Thyroid gland (tissue), 4 donors: ENCODE results near the gene PLCG1. TPM values are rescaled to one million over a fixed set of nuclear protein-coding genes. Genes with fewer than 3 reads are reported as not detected.
"Not testable (repeated sequence)": the region's sequence is repeated elsewhere in the genome, so short reads cannot be mapped to it uniquely, and the experiment has no call there.

ENCODE experiments used
- DNase-seq, 2 donors: peaks; one replicate each; pipeline ENCODE4 v3.0.0-alpha.2; 2019
- H3K27ac ChIP-seq, 3 donors: fragments of 200-600 bp; sonication (generic); 1 replicate in 2 of 3; 2 replicates in 1 of 3; pipeline ENCODE4 v1.5.1; 2016 to 2019; ENCODE audit warnings: mild to moderate bottlenecking in 1 of 3, moderate library complexity in 1 of 3
- H3K27me3 ChIP-seq: fragments of 200-600 bp; sonication (generic); one replicate; pipeline ENCODE4 v1.5.1; 2019
- H3K36me3 ChIP-seq, 2 donors: fragments of 200-600 bp; sonication (generic); one replicate each; pipeline ENCODE4 v1.5.1; 2016 to 2019
- H3K4me1 ChIP-seq, 2 donors: fragments of 200-600 bp; sonication (generic); one replicate each; pipeline ENCODE4 v1.5.1; 2017 to 2019
- H3K4me3 ChIP-seq, 3 donors: fragments of 200-600 bp; sonication (generic); replicated peaks in 1 of 3; 1 replicate in 2 of 3; 2 replicates in 1 of 3; pipeline ENCODE4 v1.5.1; 2016; ENCODE audit warnings: mild to moderate bottlenecking in 1 of 3
- H3K9me3 ChIP-seq: fragments of 200-600 bp; sonication (generic); one replicate; pipeline ENCODE4 v1.5.1; 2017
- POLR2A ChIP-seq, 2 donors: fragments of 450-650 bp; IDR thresholded peaks; one replicate each; pipeline ENCODE4 v1.6.1; 2017; ENCODE audit warnings: antibody characterized with exemption in 2 of 2, mild to moderate bottlenecking in 2 of 2, moderate library complexity in 1 of 2
- WGBS, 2 donors: methylation state at CpG; one replicate each; pipeline ENCODE4 v1.1.5; 2017; 5-methylcytosine and 5-hydroxymethylcytosine counted together
- intact Hi-C: fragments of 100-400 bp; cut with DNase I; formaldehyde crosslinking; loops from one replicate; pipeline ENCODE4 v1.15.1; 2023
- total RNA-seq, 4 donors: library from RNA; depleted of rRNA; stranded (reverse); fragments of >200 nt; gene quantifications; one replicate each; pipeline ENCODE4 v1.2.3, GENCODE V29; 2016
- TF ChIP-seq, protein P1 (sequence below), 6 experiments: fragments of 200-600 bp in 3 of 6; fragments of 450-650 bp in 3 of 6; sonication (generic) in 3 of 6; IDR thresholded peaks; one replicate each; pipeline ENCODE4 v1.5.1; 2016 to 2019; ENCODE audit warnings: antibody characterized with exemption in 6 of 6, mild to moderate bottlenecking in 2 of 6, inconsistent platforms in 1 of 6, moderate library complexity in 1 of 6

The PLCG1 gene
- total RNA-seq, 4 donors from 2014 or later, result 146 to 252 (median 164) TPM

DNA sequence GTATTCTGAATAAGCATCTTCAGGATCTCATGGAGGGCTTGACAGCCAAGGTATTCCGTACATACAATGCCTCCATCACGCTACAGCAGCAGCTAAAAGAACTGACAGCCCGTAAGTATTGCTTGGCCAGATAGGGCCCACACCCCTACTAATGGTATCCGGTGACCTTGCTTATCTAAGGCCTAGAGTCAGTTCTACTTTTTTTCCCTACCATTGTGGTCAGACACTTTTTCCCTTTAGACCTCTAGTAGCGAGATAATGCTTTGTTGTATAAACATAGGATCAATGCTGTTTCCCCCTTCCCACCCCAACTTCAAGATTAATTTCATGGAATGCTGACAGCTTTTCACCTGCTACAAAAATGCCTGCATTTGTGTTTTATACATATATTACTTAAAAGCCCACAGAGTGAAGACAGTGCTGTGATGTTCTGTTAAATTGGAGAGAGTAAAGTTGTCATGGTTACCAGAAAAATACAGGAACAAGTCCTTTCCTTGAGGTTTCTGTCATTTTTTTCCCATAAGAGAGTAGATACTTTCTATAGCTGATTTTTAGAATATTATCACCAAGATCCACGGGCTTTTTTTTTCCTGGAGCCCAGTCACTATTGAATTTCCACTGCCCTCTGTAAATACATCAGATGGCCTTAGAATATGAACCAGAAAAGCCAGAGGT, 20.9 kb upstream of the PLCG1 start:
- no peak for DNase-seq
- Histone ChIP-seq H3K9me3 (no peaks in the 10 kb centered on the region), H3K4me3 (no peak overlapping the region), H3K4me1 (peaks cover 5 to 17% of the 10 kb centered on the region in 2 donors), H3K27ac (no peak overlapping the region), H3K27me3 (no peaks in the 10 kb centered on the region), H3K36me3 (peaks cover 74 to 76% of the 10 kb centered on the region in 2 donors)
- 92% methylated on average over 6 of the region's 6 CpGs for WGBS, 2 donors
- TF ChIP-seq, protein P1, sequence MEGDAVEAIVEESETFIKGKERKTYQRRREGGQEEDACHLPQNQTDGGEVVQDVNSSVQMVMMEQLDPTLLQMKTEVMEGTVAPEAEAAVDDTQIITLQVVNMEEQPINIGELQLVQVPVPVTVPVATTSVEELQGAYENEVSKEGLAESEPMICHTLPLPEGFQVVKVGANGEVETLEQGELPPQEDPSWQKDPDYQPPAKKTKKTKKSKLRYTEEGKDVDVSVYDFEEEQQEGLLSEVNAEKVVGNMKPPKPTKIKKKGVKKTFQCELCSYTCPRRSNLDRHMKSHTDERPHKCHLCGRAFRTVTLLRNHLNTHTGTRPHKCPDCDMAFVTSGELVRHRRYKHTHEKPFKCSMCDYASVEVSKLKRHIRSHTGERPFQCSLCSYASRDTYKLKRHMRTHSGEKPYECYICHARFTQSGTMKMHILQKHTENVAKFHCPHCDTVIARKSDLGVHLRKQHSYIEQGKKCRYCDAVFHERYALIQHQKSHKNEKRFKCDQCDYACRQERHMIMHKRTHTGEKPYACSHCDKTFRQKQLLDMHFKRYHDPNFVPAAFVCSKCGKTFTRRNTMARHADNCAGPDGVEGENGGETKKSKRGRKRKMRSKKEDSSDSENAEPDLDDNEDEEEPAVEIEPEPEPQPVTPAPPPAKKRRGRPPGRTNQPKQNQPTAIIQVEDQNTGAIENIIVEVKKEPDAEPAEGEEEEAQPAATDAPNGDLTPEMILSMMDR (IDR thresholded peaks at IDR 0.05), result no peak
- no peak for TF ChIP-seq POLR2A (IDR thresholded peaks at IDR 0.05)
- intact Hi-C loops, result no loop called here

DNA sequence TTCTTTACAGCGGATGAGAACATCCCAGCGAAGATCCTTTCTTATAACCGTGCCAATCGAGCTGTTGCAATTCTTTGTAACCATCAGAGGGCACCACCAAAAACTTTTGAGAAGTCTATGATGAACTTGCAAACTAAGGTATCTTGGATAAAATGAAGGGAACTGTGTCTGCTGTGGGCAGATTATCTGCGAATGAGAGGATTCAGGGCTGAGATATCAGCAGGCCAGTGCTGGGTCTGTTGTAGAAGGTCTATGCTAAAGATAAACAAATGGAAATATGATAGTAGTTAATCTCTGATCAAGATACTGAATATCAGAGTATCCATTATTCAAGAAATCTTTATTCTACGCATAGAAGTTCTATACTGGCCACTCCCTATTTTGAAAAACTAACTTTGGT, 19.2 kb upstream of the PLCG1 start:
- DNase-seq, H3K4me1 ChIP-seq, intact Hi-C loops, H3K27ac ChIP-seq, H3K4me3 ChIP-seq, H3K27me3 ChIP-seq, H3K9me3 ChIP-seq: not testable (repeated sequence)
- H3K36me3 ChIP-seq, result peaks cover 85 to 86% of the 10 kb centered on the region in 2 donors
- WGBS, 2 donors, result 86 to 87% methylated on average over 6 of the region's 6 CpGs

DNA sequence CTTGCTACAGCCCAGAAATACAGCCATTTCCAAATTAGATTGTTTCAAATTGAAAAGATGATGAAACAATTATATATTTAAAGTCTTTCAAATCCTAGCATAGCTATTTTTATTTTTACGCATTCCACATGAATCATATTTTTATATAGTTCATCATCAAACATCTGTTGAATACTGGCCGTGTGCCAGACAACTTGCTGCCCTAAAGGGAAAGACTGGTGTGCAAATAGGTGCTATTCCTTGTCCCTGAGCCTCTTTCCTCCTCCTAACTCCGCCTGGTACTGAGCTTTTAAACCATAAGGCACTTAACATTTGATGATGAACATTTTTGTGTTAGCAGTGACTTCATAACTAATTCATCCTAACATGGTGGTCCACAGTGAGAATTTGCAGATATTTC, 18.7 kb upstream of the PLCG1 start:
- H3K27ac ChIP-seq, result no peak overlapping the region
- WGBS, 2 donors, result 88% methylated on average over 3 of the region's 3 CpGs
- TF ChIP-seq POLR2A (IDR thresholded peaks at IDR 0.05), result no peak
- TF ChIP-seq, protein P1 (IDR thresholded peaks at IDR 0.05), result no peak

DNA sequence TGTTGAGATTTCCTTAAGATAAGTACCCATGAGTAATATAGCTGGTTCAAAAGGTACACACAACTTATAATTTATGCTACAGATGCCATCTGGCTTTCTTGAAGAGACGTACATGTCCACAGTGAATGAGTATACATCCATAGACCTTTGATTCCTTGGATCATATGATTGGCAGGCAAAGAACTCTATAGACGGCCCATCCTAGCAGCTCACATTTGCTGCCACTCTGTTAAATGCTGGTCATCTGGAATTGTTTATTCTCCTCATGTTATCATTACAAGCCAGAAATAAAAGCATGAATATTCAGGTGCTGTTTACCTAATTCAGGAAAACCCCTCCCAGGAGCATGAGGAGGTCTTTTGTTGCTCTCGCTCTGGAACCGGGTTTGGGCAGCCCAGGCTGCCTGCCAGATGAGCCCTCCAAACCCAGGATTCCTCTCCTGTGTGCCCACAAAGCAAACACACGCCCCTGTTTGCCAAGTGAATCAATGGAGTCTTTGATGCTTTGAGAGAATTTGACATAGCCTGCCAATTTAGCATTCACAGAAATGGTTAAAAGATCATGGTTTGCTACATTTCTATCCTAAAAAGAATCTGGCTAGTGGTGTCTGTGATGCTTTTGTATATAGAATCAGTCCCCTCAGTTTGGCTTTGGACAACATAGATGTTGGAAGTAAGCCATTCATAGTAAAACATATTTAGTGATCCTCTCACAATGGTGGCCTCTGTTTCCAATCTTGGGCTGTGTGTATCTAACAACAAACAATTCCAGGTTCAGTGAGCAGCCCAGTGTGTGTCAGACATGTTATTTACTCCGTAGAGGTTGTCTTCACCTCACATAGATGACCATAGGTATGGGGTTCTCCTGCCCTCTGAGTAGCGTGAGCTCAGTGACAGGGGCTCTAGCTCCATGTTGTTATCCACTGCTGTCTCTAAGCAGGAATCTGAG, 17.5 kb upstream of the PLCG1 start:
- H3K9me3 ChIP-seq, result no peaks in the 10 kb centered on the region
- WGBS, 2 donors, result 75 to 86% methylated on average over 7 of the region's 7 CpGs
- H3K36me3 ChIP-seq, result peaks cover 78 to 81% of the 10 kb centered on the region in 2 donors
- TF ChIP-seq, protein P1 (IDR thresholded peaks at IDR 0.05), result no peak
- no peak for TF ChIP-seq POLR2A (IDR thresholded peaks at IDR 0.05)
- H3K27ac ChIP-seq, result peak overlapping the region in 1 of 3 donors; percentile 16
- H3K4me3 ChIP-seq, result no peak overlapping the region
- H3K27me3 ChIP-seq, result no peaks in the 10 kb centered on the region
- DNase-seq, result no peak
- peaks cover 0 to 4% of the 10 kb centered on the region in 2 donors for H3K4me1 ChIP-seq
- intact Hi-C loops, result no loop called here

More for the DNA sequence above, 18.7 kb upstream of the PLCG1 start:
- Histone ChIP-seq H3K4me3 (no peak overlapping the region), H3K27me3 (no peaks in the 10 kb centered on the region), H3K4me1 (peaks cover 0 to 4% of the 10 kb centered on the region in 2 donors), H3K36me3 (peaks cover 83 to 86% of the 10 kb centered on the region in 2 donors), H3K9me3 (no peaks in the 10 kb centered on the region)
- no peak for DNase-seq
- intact Hi-C loops, result no loop called here

DNA sequence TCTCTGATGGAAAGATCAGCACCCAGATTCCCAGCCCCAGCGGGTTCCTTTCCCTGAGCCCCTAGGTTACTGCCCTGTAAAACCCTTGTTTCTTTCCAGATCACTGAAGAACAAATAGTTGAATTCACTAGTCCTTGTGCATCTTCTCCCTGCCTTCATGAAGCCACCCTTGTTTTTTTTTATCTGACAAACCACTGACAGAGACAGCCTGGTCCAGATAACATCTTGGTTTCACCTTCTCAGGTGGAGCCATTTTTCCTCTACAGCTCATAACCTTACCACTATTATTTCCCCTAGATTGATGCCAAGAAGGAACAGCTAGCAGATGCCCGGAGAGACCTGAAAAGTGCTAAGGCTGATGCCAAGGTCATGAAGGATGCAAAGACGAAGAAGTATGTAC, 15.9 kb upstream of the PLCG1 start:
- no peak for TF ChIP-seq POLR2A (IDR thresholded peaks at IDR 0.05)
- TF ChIP-seq, protein P1 (IDR thresholded peaks at IDR 0.05), result no peak
- no peaks in the 10 kb centered on the region for H3K9me3 ChIP-seq
- peaks cover 0 to 4% of the 10 kb centered on the region in 2 donors for H3K4me1 ChIP-seq
- peaks cover 66 to 75% of the 10 kb centered on the region in 2 donors for H3K36me3 ChIP-seq
- DNase-seq, result no peak
- no peak overlapping the region for H3K4me3 ChIP-seq
- H3K27ac ChIP-seq, result no peak overlapping the region
- intact Hi-C loops, result no loop called here
- 95 to 98% methylated on average over 3 of the region's 3 CpGs for WGBS, 2 donors
- no peaks in the 10 kb centered on the region for H3K27me3 ChIP-seq
